Thyroid gland (tissue), 4 donors: ENCODE data around the gene RAB3B.

Experiments used
- CTCF ChIP-seq, 6 experiments: fragments of 200-600 bp in 3 of 6; fragments of 450-650 bp in 3 of 6; sonication (generic) in 3 of 6; IDR thresholded peaks; one replicate each; pipeline ENCODE4 v1.5.1; 2016 to 2019; ENCODE audit warnings: antibody characterized with exemption in 6 of 6, mild to moderate bottlenecking in 2 of 6, inconsistent platforms in 1 of 6, moderate library complexity in 1 of 6
- POLR2A ChIP-seq, 2 donors: fragments of 450-650 bp; IDR thresholded peaks; one replicate each; pipeline ENCODE4 v1.6.1; 2017; ENCODE audit warnings: antibody characterized with exemption in 2 of 2, mild to moderate bottlenecking in 2 of 2, moderate library complexity in 1 of 2

- TF ChIP-seq POLR2A (IDR thresholded peaks at IDR 0.05) (peak in 1 of 2 donors; percentile 65), CTCF (IDR thresholded peaks at IDR 0.05) (no peak)
These were observed 42.9 kb upstream of the RAB3B start, which contains the start of gene KTI12 for GRCh38 chr1:52033190-52034049.
